ENCODE data around the gene CLBA1.

Gene CLBA1

GRCh38 chr14:105015242-105015641 is 29.7 kb downstream of the CLBA1 start:
- TF ChIP-seq, protein P1, sequence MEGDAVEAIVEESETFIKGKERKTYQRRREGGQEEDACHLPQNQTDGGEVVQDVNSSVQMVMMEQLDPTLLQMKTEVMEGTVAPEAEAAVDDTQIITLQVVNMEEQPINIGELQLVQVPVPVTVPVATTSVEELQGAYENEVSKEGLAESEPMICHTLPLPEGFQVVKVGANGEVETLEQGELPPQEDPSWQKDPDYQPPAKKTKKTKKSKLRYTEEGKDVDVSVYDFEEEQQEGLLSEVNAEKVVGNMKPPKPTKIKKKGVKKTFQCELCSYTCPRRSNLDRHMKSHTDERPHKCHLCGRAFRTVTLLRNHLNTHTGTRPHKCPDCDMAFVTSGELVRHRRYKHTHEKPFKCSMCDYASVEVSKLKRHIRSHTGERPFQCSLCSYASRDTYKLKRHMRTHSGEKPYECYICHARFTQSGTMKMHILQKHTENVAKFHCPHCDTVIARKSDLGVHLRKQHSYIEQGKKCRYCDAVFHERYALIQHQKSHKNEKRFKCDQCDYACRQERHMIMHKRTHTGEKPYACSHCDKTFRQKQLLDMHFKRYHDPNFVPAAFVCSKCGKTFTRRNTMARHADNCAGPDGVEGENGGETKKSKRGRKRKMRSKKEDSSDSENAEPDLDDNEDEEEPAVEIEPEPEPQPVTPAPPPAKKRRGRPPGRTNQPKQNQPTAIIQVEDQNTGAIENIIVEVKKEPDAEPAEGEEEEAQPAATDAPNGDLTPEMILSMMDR (conservative IDR thresholded peaks at IDR 0.05; ENCODE audit: low read depth, low read length), result no peak
- no peak overlapping the region for H3K4me3 ChIP-seq (ENCODE audit: low read length)
- no peak for DNase-seq (ENCODE audit: low read depth)

DNA sequence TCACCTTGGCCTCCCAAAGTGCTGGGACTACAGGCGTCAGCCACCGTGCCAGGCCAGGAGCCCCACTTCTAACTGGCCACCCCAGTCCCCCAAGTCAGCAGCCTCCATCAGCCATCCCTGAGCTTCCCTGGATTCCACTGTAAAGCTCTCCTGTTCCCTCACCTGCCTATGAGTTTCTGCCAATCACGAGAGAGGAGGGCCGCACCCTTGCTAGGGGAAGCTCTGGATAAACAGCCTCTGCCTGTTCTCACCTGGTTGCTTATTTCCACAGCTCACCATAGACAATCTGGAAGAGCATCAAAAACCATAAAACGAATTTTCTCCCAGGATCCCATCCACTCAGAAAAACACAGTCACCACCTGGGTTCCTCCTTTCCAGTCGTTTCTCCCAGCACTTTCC is 30.3 kb downstream of the CLBA1 start:
- DNase-seq (ENCODE audit: low read depth), result no peak
- H3K4me3 ChIP-seq (ENCODE audit: low read length), result no peak overlapping the region
- TF ChIP-seq, protein P1 (conservative IDR thresholded peaks at IDR 0.05; ENCODE audit: low read depth, low read length), result no peak

DNA sequence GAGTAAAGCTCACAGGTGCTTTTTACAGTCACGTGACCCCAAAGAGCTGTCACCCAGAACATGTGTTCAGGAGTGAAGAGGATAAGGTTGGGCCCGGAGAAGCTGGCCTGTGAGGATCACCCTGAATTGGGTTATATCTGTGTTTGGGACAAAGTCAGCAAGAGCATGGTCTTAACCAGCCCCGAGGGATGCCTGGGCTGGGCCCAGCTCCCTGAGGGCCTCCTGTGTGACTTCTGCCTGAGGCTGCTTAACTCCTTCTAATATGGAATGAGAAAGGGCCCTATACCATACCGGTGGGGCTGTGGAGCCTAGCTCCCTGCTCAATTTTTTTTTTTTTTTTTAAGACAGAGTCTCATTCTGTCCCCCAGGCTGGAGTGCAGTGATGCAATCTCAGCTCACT is 32.8 kb downstream of the CLBA1 start:
- TF ChIP-seq, protein P1 (conservative IDR thresholded peaks at IDR 0.05; ENCODE audit: low read depth, low read length), result no peak
- no peak overlapping the region for H3K4me3 ChIP-seq (ENCODE audit: low read length)
- no peak for DNase-seq (ENCODE audit: low read depth)

DNA sequence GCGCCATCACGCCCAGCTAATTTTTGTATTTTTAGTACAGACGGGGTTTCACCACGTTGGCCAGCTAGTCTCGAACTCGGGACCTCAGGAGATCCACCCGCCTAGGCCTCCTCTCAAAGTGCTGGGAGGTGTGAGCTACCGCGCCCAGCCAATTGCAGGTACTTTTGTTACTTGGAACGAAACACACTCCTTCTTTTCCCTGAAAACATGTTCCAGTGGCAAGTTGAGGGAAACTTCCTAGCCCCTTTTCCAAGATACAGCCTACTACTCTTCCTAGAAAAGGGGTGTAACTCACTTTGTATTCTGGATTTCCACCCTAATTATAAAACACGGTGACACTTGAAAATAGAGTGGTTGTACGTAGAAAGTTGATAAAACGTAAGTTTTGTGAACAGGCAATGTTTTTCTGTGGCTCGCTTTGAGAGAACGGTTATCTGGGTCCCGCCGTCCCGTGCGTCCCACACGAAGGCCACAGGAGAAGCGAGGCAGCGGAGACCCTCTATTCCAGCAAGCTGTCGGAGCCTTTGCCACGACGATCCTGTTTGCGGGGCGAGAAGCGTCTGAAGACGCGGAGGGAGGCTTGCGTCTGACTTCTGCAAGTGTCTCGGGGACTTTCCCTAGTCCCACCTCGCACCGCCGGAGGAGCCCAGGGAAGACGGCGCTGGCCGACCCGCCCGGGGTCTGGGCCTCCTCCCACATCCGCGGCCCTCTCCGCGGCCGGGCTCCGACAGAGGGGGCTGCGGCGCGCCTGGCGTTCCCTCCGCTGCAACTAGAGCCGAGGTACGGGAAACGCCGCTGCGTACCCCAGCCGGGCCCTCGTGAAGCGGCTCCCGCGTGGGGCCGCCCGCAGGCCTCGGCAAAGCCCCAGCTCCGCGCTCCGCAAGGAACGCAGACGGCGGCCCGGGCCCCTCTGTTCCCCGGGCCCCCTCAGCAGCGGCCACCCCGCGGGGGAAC is 34.5 kb downstream of the CLBA1 start:
- TF ChIP-seq, protein P1 (conservative IDR thresholded peaks at IDR 0.05; ENCODE audit: low read depth, low read length), result peak; percentile 30
- H3K4me3 ChIP-seq (ENCODE audit: low read length), result peak overlapping the region; percentile 83
- no peak for DNase-seq (ENCODE audit: low read depth)

DNA sequence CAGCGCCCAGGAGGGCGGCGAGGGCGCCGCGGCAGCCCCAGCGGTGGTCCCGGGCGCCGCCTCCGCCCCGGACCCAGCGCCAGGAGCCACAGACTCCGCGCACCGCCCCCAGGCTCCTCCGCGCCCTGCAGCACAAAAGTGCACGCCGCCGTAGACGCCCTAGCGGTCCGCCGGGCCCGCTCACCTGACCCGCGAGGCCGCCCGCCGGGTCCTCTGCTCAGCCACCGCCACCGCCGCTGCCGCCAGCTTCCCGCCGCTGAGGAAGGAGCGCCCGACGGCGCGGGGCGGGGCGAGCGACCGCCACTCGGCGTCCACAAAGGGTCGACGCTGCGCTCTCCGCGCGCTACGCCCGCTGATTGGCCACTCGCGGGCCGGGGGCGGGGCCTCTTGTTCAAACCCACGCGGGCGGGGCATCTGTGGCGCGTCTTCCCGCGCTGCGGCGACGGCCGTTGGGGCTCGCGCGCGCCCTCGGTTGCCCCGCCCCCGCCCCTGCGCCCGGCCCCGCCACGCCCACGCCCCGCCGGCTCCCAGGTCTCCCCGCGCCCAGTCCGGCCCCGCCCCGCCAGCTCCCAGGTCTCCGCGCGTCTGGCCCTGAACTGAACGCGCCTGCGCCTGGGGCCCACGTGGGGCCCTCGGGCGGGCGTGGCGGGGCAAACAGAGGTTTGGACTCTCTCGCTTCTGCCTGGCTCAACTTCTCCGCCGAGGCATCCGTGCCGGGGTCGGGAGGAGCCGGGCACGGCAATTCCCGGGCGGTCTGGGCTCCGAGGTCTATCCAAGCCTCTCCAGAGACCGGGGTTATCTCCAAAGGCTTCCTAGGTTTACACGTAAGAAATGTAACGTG is 35.4 kb downstream of the CLBA1 start, which contains the start of gene CDCA4:
TSS of gene CDCA4 (minus strand) at position 269 of the 841 bp plus-strand sequence. CDS start 9,154 bp downstream, outside the sequence.
- DNase-seq (ENCODE audit: low read depth), result peak; percentile 80
- peak within 1 kb of the TSS; percentile 83 for H3K4me3 ChIP-seq (ENCODE audit: low read length)
- TF ChIP-seq, protein P1 (conservative IDR thresholded peaks at IDR 0.05; ENCODE audit: low read depth, low read length), result no peak

DNA sequence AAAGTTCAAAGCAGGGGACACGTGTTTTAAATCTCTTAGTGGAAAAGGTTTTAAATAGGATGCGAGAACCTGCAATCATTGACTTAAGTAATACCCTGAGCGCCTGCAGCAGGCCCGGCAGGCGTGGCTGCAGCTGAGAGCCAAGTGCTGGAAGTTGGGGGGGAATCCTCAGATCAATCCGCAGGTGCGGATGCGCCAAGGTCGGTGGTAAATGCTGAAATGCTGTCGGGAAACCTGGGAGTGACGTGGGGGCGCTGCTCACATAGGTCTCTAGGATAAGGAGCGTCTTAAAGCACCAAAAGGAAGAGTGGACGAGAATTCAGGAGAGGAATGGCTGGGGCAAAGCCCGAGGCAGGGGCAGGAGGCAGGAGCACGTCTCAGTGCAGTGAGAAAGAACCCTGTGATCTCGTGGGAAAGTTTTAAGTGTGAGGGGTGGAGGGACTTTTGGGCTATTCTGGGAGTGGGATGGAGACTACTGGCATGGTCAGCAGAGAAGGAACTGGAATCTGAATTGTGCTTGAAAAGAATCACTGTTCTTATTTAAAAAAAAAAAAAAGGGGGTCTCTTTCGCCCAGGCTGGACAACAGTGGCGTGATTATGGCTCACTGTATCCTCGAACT is 36.2 kb downstream of the CLBA1 start:
- H3K4me3 ChIP-seq (ENCODE audit: low read length), result peak overlapping the region; percentile 67
- no peak for DNase-seq (ENCODE audit: low read depth)

More for the DNA sequence above, 36.2 kb downstream of the CLBA1 start:
- TF ChIP-seq, protein P1 (conservative IDR thresholded peaks at IDR 0.05; ENCODE audit: low read depth, low read length), result peak; percentile 18

All from retinal pigment epithelial cell (primary cell).